ENCODE measurements around the gene ABTB1.

Gene ABTB1

DNA sequence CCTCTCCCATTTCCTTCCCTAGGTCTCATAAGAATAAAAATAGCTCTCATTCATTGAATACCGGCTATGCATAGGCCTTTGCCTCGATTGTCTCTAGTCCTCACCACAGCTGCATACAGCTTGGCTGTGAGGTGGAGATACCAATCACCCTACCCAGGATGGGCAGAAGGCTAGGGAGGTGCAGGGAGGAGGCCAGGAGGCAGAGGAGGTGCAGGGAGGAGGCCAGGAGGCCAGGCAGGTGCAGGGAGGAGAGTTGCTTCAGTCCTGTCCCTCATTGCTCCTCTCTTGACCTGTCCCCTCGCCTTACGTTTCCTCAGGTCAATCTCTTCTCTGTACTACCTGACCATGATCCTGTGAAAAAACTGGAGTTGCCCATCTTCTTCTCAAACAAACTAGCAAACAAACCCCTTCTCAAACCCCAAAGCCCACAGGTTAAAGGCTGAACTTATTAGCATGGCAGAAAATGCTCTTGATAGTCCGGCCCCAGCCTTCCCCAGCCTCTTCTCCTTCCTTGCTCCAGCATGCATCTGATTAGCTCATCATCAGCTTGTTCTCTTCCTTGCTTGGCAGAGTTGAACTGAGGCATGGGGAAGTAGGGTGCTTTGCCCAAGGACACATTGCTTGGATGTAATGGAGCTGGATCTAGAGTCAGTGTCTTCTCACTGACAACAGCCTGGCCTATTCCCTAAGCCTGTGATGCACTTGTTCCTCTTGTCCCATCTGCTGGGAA, 27.9 kb upstream of the ABTB1 start:
- H3K27ac ChIP-seq (ENCODE audit: poor library complexity, severe bottlenecking), result no peak overlapping the region
- H3K9me3 ChIP-seq (ENCODE audit: severe bottlenecking), result no peaks in the 10 kb centered on the region
- no peak overlapping the region for H3K4me3 ChIP-seq (ENCODE audit: severe bottlenecking)
- TF ChIP-seq CTCF (IDR thresholded peaks at IDR 0.05; ENCODE audit: poor library complexity, severe bottlenecking), result no peak
- no peaks in the 10 kb centered on the region for H3K36me3 ChIP-seq (ENCODE audit: low read depth)
- no peaks in the 10 kb centered on the region for H3K4me1 ChIP-seq (ENCODE audit: insufficient read depth, poor library complexity, severe bottlenecking)
- DNase-seq (ENCODE audit: low spot score), result no peak
- ATAC-seq (ENCODE audit: low read depth), result no peak
- H3K27me3 ChIP-seq (ENCODE audit: insufficient read depth, poor library complexity, severe bottlenecking), result no peaks in the 10 kb centered on the region

- DNase-seq (ENCODE audit: low spot score) (no peak), ATAC-seq (ENCODE audit: low read depth) (no peak)
- H3K27me3 ChIP-seq (ENCODE audit: insufficient read depth, poor library complexity, severe bottlenecking), result no peaks in the 10 kb centered on the region
- no peaks in the 10 kb centered on the region for H3K36me3 ChIP-seq (ENCODE audit: low read depth)
- no peaks in the 10 kb centered on the region for H3K9me3 ChIP-seq (ENCODE audit: severe bottlenecking)
- no peaks in the 10 kb centered on the region for H3K4me1 ChIP-seq (ENCODE audit: insufficient read depth, poor library complexity, severe bottlenecking)
- no peak overlapping the region for H3K27ac ChIP-seq (ENCODE audit: poor library complexity, severe bottlenecking)
- no peak overlapping the region for H3K4me3 ChIP-seq (ENCODE audit: severe bottlenecking)
- TF ChIP-seq CTCF (IDR thresholded peaks at IDR 0.05; ENCODE audit: poor library complexity, severe bottlenecking), result no peak
Observed at GRCh38 chr3:127645371-127646015, 27.3 kb upstream of the ABTB1 start.

DNA sequence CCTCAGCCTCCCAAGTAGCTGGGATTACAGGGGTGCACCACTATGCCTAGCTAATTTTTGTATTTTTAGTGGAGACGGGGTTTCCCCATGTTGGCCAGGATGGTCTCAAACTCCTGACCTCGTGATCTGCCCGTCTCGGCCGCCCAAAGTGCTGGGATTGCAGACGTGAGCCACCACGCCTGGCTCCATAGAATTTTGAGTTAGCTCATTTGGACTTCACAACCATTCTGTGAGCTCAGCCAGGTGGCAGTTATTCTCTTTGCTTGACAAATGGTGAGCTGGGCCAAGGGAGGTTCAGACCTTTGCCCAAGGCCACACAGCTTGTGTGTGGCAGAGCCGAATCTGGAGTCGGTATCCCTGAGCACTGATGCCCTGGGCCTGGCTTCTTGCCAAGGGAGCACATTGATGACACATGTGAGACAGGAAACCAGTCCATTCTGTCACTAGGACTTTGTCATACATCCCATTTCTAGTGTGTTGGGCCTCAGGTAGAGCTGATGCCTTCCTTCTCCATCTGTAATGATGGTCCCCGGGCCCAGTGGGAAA, 26.2 kb upstream of the ABTB1 start:
- Histone ChIP-seq H3K27ac (ENCODE audit: poor library complexity, severe bottlenecking) (no peak overlapping the region), H3K27me3 (ENCODE audit: insufficient read depth, poor library complexity, severe bottlenecking) (no peaks in the 10 kb centered on the region), H3K36me3 (ENCODE audit: low read depth) (no peaks in the 10 kb centered on the region), H3K9me3 (ENCODE audit: severe bottlenecking) (no peaks in the 10 kb centered on the region), H3K4me3 (ENCODE audit: severe bottlenecking) (no peak overlapping the region), H3K4me1 (ENCODE audit: insufficient read depth, poor library complexity, severe bottlenecking) (no peaks in the 10 kb centered on the region)
- ATAC-seq (ENCODE audit: low read depth) (no peak), DNase-seq (ENCODE audit: low spot score) (no peak)
- no peak for TF ChIP-seq CTCF (IDR thresholded peaks at IDR 0.05; ENCODE audit: poor library complexity, severe bottlenecking)

DNA sequence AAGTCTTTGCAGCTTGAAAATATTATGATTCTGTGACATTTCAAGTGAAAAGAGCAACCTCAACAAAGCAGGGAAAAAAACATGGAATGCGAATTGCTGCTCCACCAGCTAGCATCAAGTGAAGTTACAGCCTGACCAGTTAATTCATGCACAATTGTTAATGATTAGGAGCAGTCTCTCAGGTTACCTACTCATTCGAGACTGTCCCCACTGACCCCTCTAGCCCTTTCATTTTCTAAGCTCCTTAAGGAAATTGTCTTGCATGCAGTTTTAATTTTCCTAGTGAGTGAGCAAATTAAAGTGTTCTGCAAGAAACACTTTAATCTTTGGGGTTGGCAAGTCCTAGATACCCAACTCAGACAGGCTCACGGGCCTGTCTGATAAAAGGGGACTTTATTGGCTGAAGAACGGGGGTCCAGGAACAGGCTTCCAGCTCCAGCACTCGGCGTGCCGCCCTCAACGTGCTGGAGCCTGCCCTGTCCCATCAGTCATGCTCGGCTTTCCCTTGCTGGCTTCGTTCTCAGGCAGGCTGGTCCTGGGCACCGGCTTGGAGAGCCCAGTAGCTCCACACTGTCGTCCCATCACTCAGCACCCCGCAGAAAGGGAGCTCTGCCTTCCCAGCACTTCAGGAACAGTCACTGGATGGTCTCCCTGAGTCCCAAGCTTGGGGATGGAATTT, 25.4 kb upstream of the ABTB1 start:
- H3K9me3 ChIP-seq (ENCODE audit: severe bottlenecking), result no peaks in the 10 kb centered on the region
- ATAC-seq (ENCODE audit: low read depth) (no peak), DNase-seq (ENCODE audit: low spot score) (no peak)
- H3K27me3 ChIP-seq (ENCODE audit: insufficient read depth, poor library complexity, severe bottlenecking), result no peaks in the 10 kb centered on the region
- H3K27ac ChIP-seq (ENCODE audit: poor library complexity, severe bottlenecking), result no peak overlapping the region
- no peak overlapping the region for H3K4me3 ChIP-seq (ENCODE audit: severe bottlenecking)
- no peaks in the 10 kb centered on the region for H3K36me3 ChIP-seq (ENCODE audit: low read depth)
- no peaks in the 10 kb centered on the region for H3K4me1 ChIP-seq (ENCODE audit: insufficient read depth, poor library complexity, severe bottlenecking)
- TF ChIP-seq CTCF (IDR thresholded peaks at IDR 0.05; ENCODE audit: poor library complexity, severe bottlenecking), result no peak
